SU-DHL-6 (cell line): ENCODE data around the gene CD247.

Experiments used
- H2AFZ ChIP-seq: fragments of 200-600 bp; sonication (generic); 2 replicates; pipeline ENCODE4 v1.6.1; 2014; ENCODE audit warnings: low read depth, mild to moderate bottlenecking, moderate library complexity, mixed read lengths, antibody characterized with exemption, low read length; ENCODE audit not compliant: severe bottlenecking
- H3F3A ChIP-seq: fragments of 200-600 bp; shearing (Covaris generic); 2 replicates; pipeline ENCODE4 v1.6.0; 2016; ENCODE audit warnings: antibody characterized with exemption, mild to moderate bottlenecking; ENCODE audit not compliant: insufficient read depth
- H3K27ac ChIP-seq: fragments of 200-600 bp; sonication (generic); 2 replicates; pipeline ENCODE4 v1.5.1; 2016; ENCODE audit warnings: low read depth, mild to moderate bottlenecking, low read length, moderate library complexity, mixed read lengths
- H3K27me3 ChIP-seq: fragments of 200-600 bp; sonication (generic), shearing (Covaris generic); 2 replicates; pipeline ENCODE4 v1.6.0; 2014; ENCODE audit warnings: mild to moderate bottlenecking, low read length
- H3K36me3 ChIP-seq: fragments of 200-600 bp; sonication (generic); 2 replicates; pipeline ENCODE4 v1.6.1; 2014; ENCODE audit warnings: mild to moderate bottlenecking, low read length, mixed read lengths
- H3K4me2 ChIP-seq: fragments of 300-600, 200-600 bp; shearing (Covaris generic), sonication (generic); 2 replicates; pipeline ENCODE4 v1.6.0; 2014; ENCODE audit warnings: low read length, low read depth, mild to moderate bottlenecking; ENCODE audit not compliant: poor library complexity, severe bottlenecking
- H3K4me3 ChIP-seq: fragments of 200-600 bp; sonication (generic); 2 replicates; pipeline ENCODE4 v1.5.1; 2014; ENCODE audit warnings: antibody characterized with exemption, low read length, mild to moderate bottlenecking, mixed read lengths; ENCODE audit not compliant: insufficient read depth, poor library complexity, severe bottlenecking
- H3K79me2 ChIP-seq: fragments of 200-600 bp; sonication (generic); 2 replicates; pipeline ENCODE4 v1.6.1; 2014; ENCODE audit warnings: mild to moderate bottlenecking, low read length, moderate library complexity; ENCODE audit not compliant: insufficient read depth
- H3K9ac ChIP-seq: fragments of 200-600 bp; sonication (generic); 2 replicates; pipeline ENCODE4 v1.7.0; 2014; ENCODE audit warnings: mild to moderate bottlenecking, low read length
- H3K9me2 ChIP-seq: fragments of 200-600 bp; sonication (generic); replicated peaks from 2 replicates; pipeline ENCODE4 v1.6.1; 2014; ENCODE audit warnings: low read length; ENCODE audit not compliant: insufficient read depth
- H3K9me3 ChIP-seq: fragments of 200-600 bp; sonication (generic); 2 replicates; pipeline ENCODE4 v1.6.1; 2014; ENCODE audit warnings: low read length, mixed read lengths; ENCODE audit not compliant: insufficient read depth
- H4K20me1 ChIP-seq: fragments of 200-600 bp; sonication (generic); 2 replicates; pipeline ENCODE4 v1.6.1; 2014; ENCODE audit warnings: low read depth, mild to moderate bottlenecking, antibody characterized with exemption, low read length, moderate library complexity, mixed read lengths
- EZH2phosphoT487 ChIP-seq: fragments of 200-600 bp; sonication (generic), shearing (Covaris generic); conservative IDR thresholded peaks from 2 replicates; pipeline ENCODE4 v1.6.1; 2018; ENCODE audit warnings: mild to moderate bottlenecking, antibody characterized with exemption, low read length, moderate library complexity, mixed read lengths
- TF ChIP-seq, protein P1 (sequence below): fragments of 200-600 bp; sonication (generic); IDR thresholded peaks from one replicate; pipeline ENCODE4 v1.5.1; 2017; ENCODE audit warnings: antibody characterized with exemption, mild to moderate bottlenecking, low read length, moderate library complexity; ENCODE audit not compliant: insufficient read depth, poor library complexity, severe bottlenecking

Gene CD247

DNA sequence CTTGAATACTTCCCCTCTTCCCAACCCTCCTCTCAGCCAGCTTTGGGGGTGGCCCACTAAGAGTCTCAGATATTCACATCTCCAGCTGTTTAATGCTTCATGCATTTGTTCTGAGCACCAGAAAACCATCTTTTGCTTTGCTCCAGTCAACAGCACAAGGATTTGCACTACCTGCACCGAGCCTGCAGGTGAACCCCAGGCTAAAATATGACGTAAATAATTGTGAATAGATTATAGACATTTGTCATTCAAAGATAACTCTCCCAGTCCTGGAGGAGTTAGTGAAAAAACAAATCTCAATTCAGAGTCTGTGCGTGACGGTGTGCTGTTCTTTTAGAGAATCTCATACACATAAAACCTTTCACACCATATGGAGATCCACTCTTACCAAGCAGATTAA lies 7.4 kb downstream of the CD247 start:
- no peaks in the 10 kb centered on the region for H3F3A ChIP-seq
- H3K9ac ChIP-seq: no peak overlapping the region
- no peaks in the 10 kb centered on the region for H3K79me2 ChIP-seq
- TF ChIP-seq, protein P1, sequence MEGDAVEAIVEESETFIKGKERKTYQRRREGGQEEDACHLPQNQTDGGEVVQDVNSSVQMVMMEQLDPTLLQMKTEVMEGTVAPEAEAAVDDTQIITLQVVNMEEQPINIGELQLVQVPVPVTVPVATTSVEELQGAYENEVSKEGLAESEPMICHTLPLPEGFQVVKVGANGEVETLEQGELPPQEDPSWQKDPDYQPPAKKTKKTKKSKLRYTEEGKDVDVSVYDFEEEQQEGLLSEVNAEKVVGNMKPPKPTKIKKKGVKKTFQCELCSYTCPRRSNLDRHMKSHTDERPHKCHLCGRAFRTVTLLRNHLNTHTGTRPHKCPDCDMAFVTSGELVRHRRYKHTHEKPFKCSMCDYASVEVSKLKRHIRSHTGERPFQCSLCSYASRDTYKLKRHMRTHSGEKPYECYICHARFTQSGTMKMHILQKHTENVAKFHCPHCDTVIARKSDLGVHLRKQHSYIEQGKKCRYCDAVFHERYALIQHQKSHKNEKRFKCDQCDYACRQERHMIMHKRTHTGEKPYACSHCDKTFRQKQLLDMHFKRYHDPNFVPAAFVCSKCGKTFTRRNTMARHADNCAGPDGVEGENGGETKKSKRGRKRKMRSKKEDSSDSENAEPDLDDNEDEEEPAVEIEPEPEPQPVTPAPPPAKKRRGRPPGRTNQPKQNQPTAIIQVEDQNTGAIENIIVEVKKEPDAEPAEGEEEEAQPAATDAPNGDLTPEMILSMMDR: no peak
- no peak for TF ChIP-seq EZH2phosphoT487
- H3K36me3 ChIP-seq: no peaks in the 10 kb centered on the region
- H2AFZ ChIP-seq: no peak overlapping the region
- no peak overlapping the region for H3K4me3 ChIP-seq
- H4K20me1 ChIP-seq: no peaks in the 10 kb centered on the region
- H3K27me3 ChIP-seq: no peaks in the 10 kb centered on the region
- H3K4me2 ChIP-seq: no peak overlapping the region
- H3K9me2 ChIP-seq: no peaks in the 10 kb centered on the region
- H3K27ac ChIP-seq: no peak overlapping the region
- H3K9me3 ChIP-seq: no peaks in the 10 kb centered on the region

DNA sequence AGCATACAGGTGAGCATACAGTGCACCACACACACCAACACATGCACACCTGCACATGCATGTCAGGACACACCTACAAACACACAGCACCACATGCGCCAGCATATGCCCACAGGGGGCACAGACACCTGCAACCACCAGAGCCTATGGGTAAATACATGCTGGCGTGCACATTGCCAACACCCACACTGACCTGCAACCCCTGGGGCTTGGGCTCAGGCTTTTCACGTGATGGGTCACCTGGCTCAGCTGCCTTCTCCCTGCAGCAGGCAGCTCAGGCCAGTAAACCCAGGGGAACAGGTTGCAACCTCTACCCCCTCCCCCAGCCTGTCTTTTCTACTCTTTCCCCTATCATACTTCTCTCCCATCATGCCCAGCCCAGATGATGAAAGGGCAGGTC lies 8.1 kb downstream of the CD247 start:
- Histone ChIP-seq H2AFZ (no peak overlapping the region), H3F3A (no peaks in the 10 kb centered on the region), H3K36me3 (no peaks in the 10 kb centered on the region), H3K4me3 (no peak overlapping the region), H3K27me3 (no peaks in the 10 kb centered on the region), H3K9ac (no peak overlapping the region), H3K4me2 (no peak overlapping the region), H4K20me1 (no peaks in the 10 kb centered on the region), H3K27ac (no peak overlapping the region), H3K79me2 (no peaks in the 10 kb centered on the region), H3K9me3 (no peaks in the 10 kb centered on the region), H3K9me2 (no peaks in the 10 kb centered on the region)
- TF ChIP-seq, protein P1: no peak
- TF ChIP-seq EZH2phosphoT487: no peak

DNA sequence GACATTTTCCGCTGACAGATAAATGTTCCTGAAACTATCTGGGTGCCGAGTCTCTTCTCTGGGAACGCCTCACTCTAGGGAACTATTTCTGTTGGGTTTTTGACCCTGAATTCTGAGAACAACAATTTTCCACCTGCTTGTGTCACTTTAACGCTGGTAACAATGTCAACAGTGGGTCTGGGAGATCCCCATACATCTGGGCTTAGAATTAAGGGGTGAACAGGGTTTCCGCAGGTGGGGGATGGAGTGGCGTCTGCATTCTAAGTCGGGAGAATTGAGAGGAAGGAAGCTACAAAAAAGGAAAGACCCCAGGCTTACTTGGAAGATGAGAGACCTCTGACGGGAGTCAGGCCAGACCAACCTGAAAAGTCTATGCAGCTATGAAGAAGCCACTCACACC lies 8.7 kb downstream of the CD247 start:
- Histone ChIP-seq H3K4me3 (no peak overlapping the region), H3K9me2 (no peaks in the 10 kb centered on the region), H3K4me2 (no peak overlapping the region), H3K27ac (no peak overlapping the region), H4K20me1 (no peaks in the 10 kb centered on the region), H3K36me3 (no peaks in the 10 kb centered on the region), H3K9ac (no peak overlapping the region), H3K9me3 (no peaks in the 10 kb centered on the region), H3F3A (no peaks in the 10 kb centered on the region), H2AFZ (no peak overlapping the region), H3K79me2 (no peaks in the 10 kb centered on the region), H3K27me3 (no peaks in the 10 kb centered on the region)
- TF ChIP-seq EZH2phosphoT487: no peak
- TF ChIP-seq, protein P1: no peak

DNA sequence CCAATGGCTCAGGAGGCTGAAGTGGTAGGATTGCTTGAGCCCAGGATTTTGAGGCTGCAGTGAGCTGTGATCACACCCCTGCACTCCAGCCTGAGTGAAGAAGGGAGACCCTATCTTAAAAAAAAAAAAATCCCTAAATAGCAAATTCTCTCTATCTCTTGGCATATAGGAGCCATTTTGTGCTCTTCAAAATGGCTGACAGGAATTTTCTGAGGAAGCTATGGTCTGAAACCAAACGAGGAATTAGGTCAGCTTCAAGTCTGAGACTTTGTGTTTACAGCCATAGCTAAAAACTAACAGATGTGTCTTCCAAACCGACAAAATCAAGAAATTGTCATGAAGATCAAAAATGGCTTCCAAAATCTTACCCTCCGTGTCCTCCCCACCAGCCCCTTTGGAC lies 10.6 kb downstream of the CD247 start:
- no peak overlapping the region for H3K9ac ChIP-seq
- no peaks in the 10 kb centered on the region for H3K36me3 ChIP-seq
- TF ChIP-seq, protein P1: no peak
- TF ChIP-seq EZH2phosphoT487: no peak
- H4K20me1 ChIP-seq: no peaks in the 10 kb centered on the region
- no peaks in the 10 kb centered on the region for H3K79me2 ChIP-seq
- H2AFZ ChIP-seq: no peak overlapping the region
- no peaks in the 10 kb centered on the region for H3K9me3 ChIP-seq
- H3K4me2 ChIP-seq: no peak overlapping the region
- no peak overlapping the region for H3K27ac ChIP-seq
- H3K4me3 ChIP-seq: no peak overlapping the region
- H3K9me2 ChIP-seq: no peaks in the 10 kb centered on the region
- no peaks in the 10 kb centered on the region for H3F3A ChIP-seq
- no peaks in the 10 kb centered on the region for H3K27me3 ChIP-seq
